Hepatocyte (in vitro differentiated cells): ENCODE data around the gene TEX29. TPM values are rescaled to one million over a fixed set of nuclear protein-coding genes. Genes with fewer than 3 reads are reported as not detected.

Source experiments
- DNase-seq: peaks from one replicate; pipeline ENCODE4 v3.0.0-alpha.2; 2016; ENCODE audit warnings: low spot score
- H2AFZ ChIP-seq: fragments of 200-600 bp; sonication (generic); 2 replicates; pipeline ENCODE4 v1.6.0; 2016; ENCODE audit warnings: antibody characterized with exemption, mild to moderate bottlenecking
- H3K27ac ChIP-seq: fragments of 200-600 bp; sonication (generic); 2 replicates; pipeline ENCODE4 v1.5.1; 2016; ENCODE audit warnings: mild to moderate bottlenecking
- H3K27me3 ChIP-seq: fragments of 200-600 bp; sonication (generic); 2 replicates; pipeline ENCODE4 v1.6.1; 2016
- H3K36me3 ChIP-seq: fragments of 200-600 bp; sonication (generic); replicated peaks from 2 replicates; pipeline ENCODE4 v1.5.1; 2016; ENCODE audit warnings: low read depth; ENCODE audit not compliant: insufficient read depth
- H3K4me1 ChIP-seq: fragments of 200-600 bp; sonication (generic); 2 replicates; pipeline ENCODE4 v1.5.1; 2016; ENCODE audit warnings: mild to moderate bottlenecking, moderate library complexity; ENCODE audit not compliant: insufficient read depth
- H3K4me2 ChIP-seq: fragments of 200-600 bp; sonication (generic); 2 replicates; pipeline ENCODE4 v1.6.0; 2016
- H3K4me3 ChIP-seq: fragments of 200-600 bp; sonication (generic); 2 replicates; pipeline ENCODE4 v1.5.1; 2016; ENCODE audit warnings: mild to moderate bottlenecking
- H3K79me2 ChIP-seq: fragments of 200-600 bp; sonication (generic); 2 replicates; pipeline ENCODE4 v1.6.0; 2017; ENCODE audit warnings: mild to moderate bottlenecking
- H3K9me2 ChIP-seq: fragments of 200-600 bp; sonication (generic); replicated peaks from 2 replicates; pipeline ENCODE4 v1.6.0; 2017; ENCODE audit warnings: mild to moderate bottlenecking; ENCODE audit not compliant: insufficient read depth
- H3K9me3 ChIP-seq: fragments of 200-600 bp; sonication (generic); 2 replicates; pipeline ENCODE4 v1.5.1; 2016; ENCODE audit warnings: low read depth, mild to moderate bottlenecking
- H4K20me1 ChIP-seq: fragments of 200-600 bp; sonication (generic); 2 replicates; pipeline ENCODE4 v1.6.0; 2016; ENCODE audit warnings: mild to moderate bottlenecking; ENCODE audit not compliant: insufficient read depth, poor library complexity, severe bottlenecking
- EZH2 ChIP-seq: fragments of 200-600 bp; sonication (generic); IDR thresholded peaks from 2 replicates; pipeline ENCODE4 v1.6.1; 2016; ENCODE audit warnings: antibody characterized with exemption, mild to moderate bottlenecking, borderline replicate concordance
- EZH2phosphoT487 ChIP-seq: fragments of 200-600 bp; sonication (generic); IDR thresholded peaks from one replicate; pipeline ENCODE4 v1.6.1; 2018; ENCODE audit warnings: antibody characterized with exemption, mild to moderate bottlenecking, low read depth, moderate library complexity; ENCODE audit not compliant: unreplicated experiment, severe bottlenecking
- WGBS: methylation state at CpG from one replicate; pipeline ENCODE4 v1.1.6; 2016; ENCODE audit warnings: low lambda C conversion rate; ENCODE audit errors: missing lambda C conversion rate; 5-methylcytosine and 5-hydroxymethylcytosine counted together
- polyA plus RNA-seq: library from polyadenylated mRNA; unstranded; fragments of >200 nt; fragmentation: Nextera tagmentation; extraction: Ambion mirVana; gene quantifications from 2 replicates; pipeline ENCODE4 v1.2.1, GENCODE V29; 2016
- total RNA-seq: library from RNA; depleted of rRNA; stranded (reverse); fragments of >200 nt; gene quantifications from 2 replicates; pipeline ENCODE4 v1.2.3, GENCODE V29; 2014
- TF ChIP-seq, protein P1 (sequence below): fragments of 200-600 bp; sonication (generic); IDR thresholded peaks from 2 replicates; pipeline ENCODE4 v1.5.1; 2016; ENCODE audit warnings: antibody characterized with exemption, mild to moderate bottlenecking; ENCODE audit not compliant: poor library complexity

TEX29 gene
- total and polyA plus RNA-seq, 2 experiments from 2014 or later = 0.83 to 1.8 TPM

DNA sequence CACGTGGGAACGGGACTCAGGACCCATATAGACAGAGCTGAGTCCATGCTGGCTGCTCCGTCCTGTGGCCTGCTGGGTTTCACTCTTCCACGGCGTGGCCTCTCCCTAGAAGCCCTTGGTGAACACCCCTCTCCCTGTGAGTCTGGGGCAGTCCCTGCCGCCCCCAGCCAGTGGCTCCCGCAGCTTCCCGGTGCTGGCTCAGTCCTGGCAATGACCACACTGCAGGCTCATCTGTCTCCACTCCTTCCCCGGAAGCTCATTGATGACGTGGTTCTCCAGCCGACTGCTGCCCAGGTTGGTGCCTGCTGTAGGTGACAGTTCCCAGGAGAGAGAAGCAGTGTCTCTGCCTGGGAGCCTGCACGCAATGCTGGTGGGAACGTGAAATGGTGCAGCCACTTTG, 2.1 kb upstream of the TEX29 start:
- Histone ChIP-seq H3K4me1 (peaks cover 3% of the 10 kb centered on the region), H4K20me1 (no peaks in the 10 kb centered on the region), H3K27me3 (no peaks in the 10 kb centered on the region), H3K27ac (no peak overlapping the region), H3K4me2 (no peak overlapping the region), H3K79me2 (no peaks in the 10 kb centered on the region), H3K36me3 (no peaks in the 10 kb centered on the region), H3K9me3 (no peaks in the 10 kb centered on the region), H2AFZ (no peak overlapping the region), H3K9me2 (no peaks in the 10 kb centered on the region), H3K4me3 (no peak overlapping the region)
- 90% methylated on average over 13 of the region's 13 CpGs for WGBS
- TF ChIP-seq EZH2phosphoT487 = no peak
- no peak for DNase-seq

DNA sequence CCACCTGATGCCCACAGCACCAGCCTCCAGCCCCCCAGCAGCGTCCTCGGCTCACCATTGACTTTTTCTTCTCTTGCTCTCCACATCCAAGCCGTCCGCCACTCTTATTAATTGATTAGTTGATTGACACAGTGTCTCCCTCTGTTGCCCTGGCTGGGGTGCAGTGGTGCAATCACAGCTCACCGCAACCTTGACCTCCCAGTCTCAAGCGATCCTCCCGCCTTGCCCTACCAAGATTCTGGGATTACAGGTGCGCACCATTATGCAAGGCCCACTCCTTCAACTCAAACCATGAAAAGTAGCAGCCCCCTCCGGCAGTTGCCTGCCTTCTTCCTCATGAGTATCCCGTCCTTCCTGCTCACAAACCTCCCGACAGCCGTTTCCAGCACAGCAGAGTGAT, 921 bp upstream of the TEX29 start:
- WGBS = 96% methylated on average over 12 of the region's 12 CpGs
- no peaks in the 10 kb centered on the region for H3K79me2 ChIP-seq
- no peaks in the 10 kb centered on the region for H4K20me1 ChIP-seq
- TF ChIP-seq EZH2 = no peak
- TF ChIP-seq, protein P1, sequence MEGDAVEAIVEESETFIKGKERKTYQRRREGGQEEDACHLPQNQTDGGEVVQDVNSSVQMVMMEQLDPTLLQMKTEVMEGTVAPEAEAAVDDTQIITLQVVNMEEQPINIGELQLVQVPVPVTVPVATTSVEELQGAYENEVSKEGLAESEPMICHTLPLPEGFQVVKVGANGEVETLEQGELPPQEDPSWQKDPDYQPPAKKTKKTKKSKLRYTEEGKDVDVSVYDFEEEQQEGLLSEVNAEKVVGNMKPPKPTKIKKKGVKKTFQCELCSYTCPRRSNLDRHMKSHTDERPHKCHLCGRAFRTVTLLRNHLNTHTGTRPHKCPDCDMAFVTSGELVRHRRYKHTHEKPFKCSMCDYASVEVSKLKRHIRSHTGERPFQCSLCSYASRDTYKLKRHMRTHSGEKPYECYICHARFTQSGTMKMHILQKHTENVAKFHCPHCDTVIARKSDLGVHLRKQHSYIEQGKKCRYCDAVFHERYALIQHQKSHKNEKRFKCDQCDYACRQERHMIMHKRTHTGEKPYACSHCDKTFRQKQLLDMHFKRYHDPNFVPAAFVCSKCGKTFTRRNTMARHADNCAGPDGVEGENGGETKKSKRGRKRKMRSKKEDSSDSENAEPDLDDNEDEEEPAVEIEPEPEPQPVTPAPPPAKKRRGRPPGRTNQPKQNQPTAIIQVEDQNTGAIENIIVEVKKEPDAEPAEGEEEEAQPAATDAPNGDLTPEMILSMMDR = no peak
- no peak overlapping the region for H3K4me3 ChIP-seq
- H3K9me3 ChIP-seq = no peaks in the 10 kb centered on the region
- no peak overlapping the region for H3K27ac ChIP-seq
- no peaks in the 10 kb centered on the region for H3K27me3 ChIP-seq
- no peak overlapping the region for H3K4me2 ChIP-seq
- H3K4me1 ChIP-seq = peaks cover 3% of the 10 kb centered on the region
- H3K9me2 ChIP-seq = no peaks in the 10 kb centered on the region
- H3K36me3 ChIP-seq = no peaks in the 10 kb centered on the region
- DNase-seq = no peak
- no peak overlapping the region for H2AFZ ChIP-seq

DNA sequence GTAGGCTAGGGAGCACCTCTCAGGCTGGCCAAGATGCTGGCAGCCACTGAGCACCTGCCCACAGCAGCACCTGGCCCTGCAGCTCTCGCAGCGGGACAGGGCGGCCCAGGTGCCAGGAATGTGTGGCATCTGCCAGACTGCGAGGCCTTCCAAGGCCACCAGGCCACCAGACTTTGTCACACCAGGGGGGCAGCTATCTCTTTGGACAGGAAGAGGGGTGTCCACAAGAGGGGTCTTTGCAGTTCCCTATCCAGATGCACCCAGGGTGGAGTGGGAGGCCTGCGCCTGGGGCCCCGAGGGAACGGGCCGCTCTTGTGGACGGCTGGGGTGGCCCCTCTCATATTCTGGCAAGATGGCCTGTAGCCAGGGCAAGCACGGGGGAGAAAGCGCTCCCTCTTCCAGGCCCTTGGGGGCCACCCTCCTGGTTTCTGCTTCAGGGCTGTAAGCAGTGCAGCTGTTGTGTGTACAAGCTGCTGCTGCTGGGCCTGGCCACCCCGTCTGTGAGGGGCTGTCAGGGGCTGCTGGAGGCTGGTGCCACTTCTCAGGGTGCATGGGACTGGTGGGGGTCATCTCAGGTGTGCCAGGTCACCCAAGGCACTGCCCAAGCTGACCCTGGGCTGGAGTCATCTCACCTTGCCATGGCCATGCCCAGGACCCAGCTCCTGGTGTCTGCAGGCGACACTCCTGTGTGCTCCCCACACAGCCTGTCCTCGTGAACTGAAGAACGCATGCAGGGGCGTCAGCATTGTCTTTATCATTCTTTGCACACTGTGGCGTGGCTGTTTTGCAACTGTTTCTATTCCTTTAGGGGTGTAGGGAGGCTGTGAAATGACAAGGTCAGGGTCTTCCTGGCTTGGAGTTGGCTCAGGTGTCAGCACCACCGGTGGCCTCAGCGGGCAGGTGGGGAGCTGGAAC, 1.8 kb downstream of the TEX29 start:
- H4K20me1 ChIP-seq = no peaks in the 10 kb centered on the region
- H3K36me3 ChIP-seq = no peaks in the 10 kb centered on the region
- no peaks in the 10 kb centered on the region for H3K9me3 ChIP-seq
- no peak overlapping the region for H3K4me3 ChIP-seq
- H3K27me3 ChIP-seq = no peaks in the 10 kb centered on the region
- no peaks in the 10 kb centered on the region for H3K79me2 ChIP-seq
- no peaks in the 10 kb centered on the region for H3K4me1 ChIP-seq
- no peak overlapping the region for H2AFZ ChIP-seq
- DNase-seq = no peak
- H3K4me2 ChIP-seq = no peak overlapping the region
- H3K9me2 ChIP-seq = no peaks in the 10 kb centered on the region
- TF ChIP-seq EZH2phosphoT487 = no peak
- TF ChIP-seq EZH2 = no peak
- TF ChIP-seq, protein P1 = no peak
- WGBS = 96% methylated on average over 18 of the region's 19 CpGs
- H3K27ac ChIP-seq = no peak overlapping the region

DNA sequence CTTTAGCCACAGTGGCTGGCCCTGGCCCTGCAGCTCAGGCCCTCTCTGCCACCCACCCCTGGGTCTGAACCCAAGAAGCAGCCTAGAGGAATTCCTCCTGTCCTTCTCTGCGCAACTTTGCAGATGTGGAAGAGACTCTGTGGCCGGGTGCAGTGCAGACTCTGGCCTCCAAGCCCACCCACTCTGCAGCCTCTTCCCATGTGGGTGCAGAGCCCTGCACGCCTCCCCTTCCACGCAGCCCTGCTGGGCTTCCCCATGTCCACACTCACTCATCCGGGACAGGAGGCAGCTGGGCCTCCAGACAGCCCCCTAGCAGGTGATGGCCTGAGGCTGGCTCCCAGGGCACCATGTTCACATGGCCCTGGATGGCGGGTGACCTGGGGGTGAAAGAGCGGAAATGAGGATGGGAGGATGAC, 2.5 kb downstream of the TEX29 start:
- DNase-seq = no peak
- Histone ChIP-seq H3K79me2 (no peaks in the 10 kb centered on the region), H3K4me3 (no peak overlapping the region), H2AFZ (no peak overlapping the region), H3K4me2 (no peak overlapping the region), H3K27ac (no peak overlapping the region), H3K9me3 (no peaks in the 10 kb centered on the region), H3K27me3 (no peaks in the 10 kb centered on the region), H4K20me1 (no peaks in the 10 kb centered on the region), H3K4me1 (no peaks in the 10 kb centered on the region), H3K36me3 (no peaks in the 10 kb centered on the region), H3K9me2 (no peaks in the 10 kb centered on the region)
- TF ChIP-seq EZH2phosphoT487 = no peak
- TF ChIP-seq, protein P1 = no peak
- TF ChIP-seq EZH2 = no peak
- 96% methylated on average over 7 of the region's 7 CpGs for WGBS
